ENCODE results near the gene CDK12.

DNA sequence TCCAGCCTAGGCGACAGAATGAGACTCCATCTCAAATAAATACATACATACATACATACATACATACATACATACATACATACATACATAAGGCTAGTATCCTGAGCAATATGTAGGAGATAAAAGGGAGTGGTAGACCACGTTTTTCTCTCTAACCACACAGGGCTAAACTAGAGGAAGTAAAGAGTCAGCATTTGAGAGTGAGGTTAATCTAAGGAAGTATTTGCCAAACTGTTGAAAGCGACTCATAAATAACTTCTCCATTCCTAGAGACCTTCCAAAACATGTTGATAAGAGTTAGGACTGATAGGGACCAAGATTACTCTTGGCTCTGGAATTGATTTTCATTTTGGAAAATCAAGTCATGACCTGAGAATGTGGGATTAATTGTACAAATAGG is 77.6 kb downstream of the CDK12 start:
- TF ChIP-seq POLR2A (IDR thresholded peaks at IDR 0.05) (no peak), CTCF (IDR thresholded peaks at IDR 0.05) (no peak)

All from body of pancreas (tissue), 4 donors.